GM18867 (cell line): ENCODE results near the gene AGPS.
"Not testable (repeated sequence)": the region's sequence is repeated elsewhere in the genome, so short reads cannot be mapped to it uniquely, and the experiment has no call there.

ENCODE experiments used
- ATAC-seq: cut with Tn5 transposase; IDR thresholded peaks from one replicate; pipeline ENCODE4 v1.9.1; 2021; ENCODE audit warnings: mild to moderate bottlenecking, moderate library complexity; ENCODE audit not compliant: unreplicated experiment

Gene AGPS

DNA sequence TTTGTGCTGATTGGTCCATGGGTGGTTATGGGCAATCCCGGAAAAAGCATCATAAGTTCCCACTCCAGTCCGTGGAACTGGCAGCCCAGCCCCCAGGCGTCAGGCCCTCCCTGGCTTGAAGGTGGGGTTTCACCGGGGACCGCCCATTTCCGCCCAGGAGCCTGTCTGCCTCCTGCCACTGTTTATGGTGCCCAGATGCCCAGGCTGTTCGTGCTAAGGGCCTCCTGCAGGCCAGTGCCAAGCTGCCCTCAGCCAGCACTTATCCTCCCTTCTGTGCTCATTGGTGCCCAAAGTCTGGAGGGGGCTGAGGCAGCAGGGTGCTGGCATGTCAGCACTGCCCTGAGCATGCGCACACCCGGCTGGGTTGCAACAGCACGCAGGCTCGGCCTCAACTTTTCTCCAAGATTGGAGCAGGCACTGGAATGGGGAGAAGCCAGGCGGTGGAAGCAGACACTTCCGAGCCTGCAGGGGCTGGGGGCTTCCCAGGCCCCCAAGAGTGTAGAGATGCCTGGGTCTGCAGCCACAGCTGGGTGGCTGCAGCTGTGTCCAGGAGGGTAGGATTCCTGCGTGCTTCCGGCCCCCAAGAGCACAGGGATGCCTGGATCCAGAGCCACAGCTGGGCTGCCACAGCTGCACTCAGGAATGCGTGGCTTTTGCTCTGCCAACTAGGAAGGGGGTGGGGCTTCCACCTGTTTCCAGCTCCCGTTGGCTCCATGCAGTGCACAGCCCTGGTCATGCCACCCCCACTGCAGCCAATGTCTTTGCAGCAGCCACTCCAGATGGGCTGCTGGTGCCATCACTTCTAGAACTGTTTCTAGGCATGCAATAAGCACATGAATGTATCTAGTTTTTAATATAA lies 74.0 kb downstream of the AGPS start:
- no peak for ATAC-seq

GRCh38 chr2:177467646-177468045 lies 75.1 kb downstream of the AGPS start:
- ATAC-seq: no peak

GRCh38 chr2:177471990-177472389 lies 79.4 kb downstream of the AGPS start:
- no peak for ATAC-seq

DNA sequence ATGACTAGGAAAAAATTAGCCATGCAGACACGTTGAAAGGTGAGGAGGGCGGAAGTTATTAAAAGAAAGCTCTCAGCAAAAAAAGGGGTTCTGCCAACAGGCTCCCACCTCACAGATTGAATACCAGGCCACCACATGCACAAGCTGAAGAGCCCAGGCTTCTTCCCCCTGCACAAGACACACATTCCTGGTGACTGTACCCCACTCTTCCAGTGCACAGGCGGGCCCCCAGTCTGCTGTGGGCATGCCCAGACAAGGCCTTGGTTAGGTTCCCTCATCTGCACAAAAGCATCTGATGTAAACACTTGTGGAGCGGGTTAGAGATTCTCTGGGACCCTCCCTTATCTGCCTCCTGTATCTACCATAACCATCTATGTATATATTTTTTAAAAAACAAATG lies 81.7 kb downstream of the AGPS start:
- no peak for ATAC-seq

- no peak for ATAC-seq
These were observed 82.4 kb downstream of the AGPS start for GRCh38 chr2:177474998-177475397.

GRCh38 chr2:177476897-177477296 lies 84.3 kb downstream of the AGPS start:
- ATAC-seq: no peak

- ATAC-seq: no peak
These were observed 85.5 kb downstream of the AGPS start for GRCh38 chr2:177478029-177478428.

GRCh38 chr2:177478907-177479306 lies 86.3 kb downstream of the AGPS start:
- no peak for ATAC-seq

- no peak for ATAC-seq
These were observed 89.6 kb downstream of the AGPS start for GRCh38 chr2:177482195-177482594.

DNA sequence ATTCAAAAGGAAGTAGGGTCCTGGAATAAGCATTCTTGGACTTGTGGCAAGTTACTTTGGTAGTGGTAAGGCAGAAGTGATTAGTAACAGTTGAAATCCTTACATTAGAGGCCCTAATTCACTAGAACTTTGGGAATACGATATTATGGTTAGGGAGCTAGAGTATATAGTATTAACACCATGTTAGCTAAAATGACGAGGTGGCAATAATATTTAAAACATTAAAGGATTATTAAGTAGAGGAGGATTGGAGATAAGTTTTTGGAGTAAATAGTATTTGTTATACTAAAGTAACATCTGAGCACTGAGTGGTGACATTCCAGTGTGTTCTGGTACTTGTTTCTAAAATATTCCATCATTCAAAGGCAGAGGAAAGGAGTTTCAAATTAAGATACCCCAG lies 91.0 kb downstream of the AGPS start:
- no peak for ATAC-seq

DNA sequence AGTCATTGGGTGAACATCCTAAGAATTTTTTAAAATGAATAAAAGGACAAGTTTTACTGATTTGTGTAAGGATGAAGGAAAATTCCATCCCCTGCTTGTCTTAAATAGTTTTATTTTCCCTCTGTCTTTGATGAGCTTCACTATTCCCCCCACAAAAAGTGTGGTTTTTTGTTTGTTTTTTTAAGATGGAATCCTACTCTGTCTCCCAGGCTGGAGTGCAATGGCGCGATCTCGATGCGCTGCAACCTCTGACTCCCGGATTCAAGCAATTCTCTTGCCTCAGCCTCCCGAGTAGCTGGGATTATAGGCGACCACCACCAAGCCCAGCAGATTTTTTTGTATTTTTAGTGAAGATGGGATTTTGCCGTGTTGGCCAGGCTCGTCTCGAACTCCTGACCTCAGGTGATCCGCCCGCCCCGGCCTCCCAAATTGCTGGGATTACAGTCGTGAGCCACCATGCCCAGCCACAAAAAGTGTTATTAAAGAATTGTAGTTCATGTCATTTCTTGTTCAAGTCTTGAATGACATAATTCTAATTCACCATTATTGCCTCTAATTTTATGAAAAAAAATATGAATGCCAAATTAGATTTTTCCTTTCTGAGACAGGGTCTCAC lies 91.7 kb downstream of the AGPS start:
- no peak for ATAC-seq

- ATAC-seq: not testable (repeated sequence)
These were observed 93.1 kb downstream of the AGPS start for GRCh38 chr2:177485657-177486056.

- no peak for ATAC-seq
These were observed 97.2 kb downstream of the AGPS start for GRCh38 chr2:177489719-177490301.

DNA sequence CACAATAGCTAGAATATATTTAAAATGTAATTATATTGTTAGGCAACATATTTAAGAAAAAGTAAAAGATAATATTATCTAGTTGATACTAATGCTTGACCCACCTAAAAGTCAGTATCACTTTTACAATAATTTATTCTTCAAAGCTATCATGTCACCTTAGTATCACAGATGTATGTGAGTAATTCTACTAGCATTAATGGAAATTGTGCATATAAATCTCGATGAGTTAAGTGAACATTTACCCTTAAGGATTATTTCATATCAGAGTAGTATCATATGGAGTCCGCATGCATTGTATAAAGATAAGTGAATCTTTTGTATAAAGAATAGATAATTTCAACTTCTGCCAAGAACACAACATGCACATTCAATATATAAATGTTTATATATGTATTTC lies 103.4 kb downstream of the AGPS start:
- ATAC-seq: no peak

DNA sequence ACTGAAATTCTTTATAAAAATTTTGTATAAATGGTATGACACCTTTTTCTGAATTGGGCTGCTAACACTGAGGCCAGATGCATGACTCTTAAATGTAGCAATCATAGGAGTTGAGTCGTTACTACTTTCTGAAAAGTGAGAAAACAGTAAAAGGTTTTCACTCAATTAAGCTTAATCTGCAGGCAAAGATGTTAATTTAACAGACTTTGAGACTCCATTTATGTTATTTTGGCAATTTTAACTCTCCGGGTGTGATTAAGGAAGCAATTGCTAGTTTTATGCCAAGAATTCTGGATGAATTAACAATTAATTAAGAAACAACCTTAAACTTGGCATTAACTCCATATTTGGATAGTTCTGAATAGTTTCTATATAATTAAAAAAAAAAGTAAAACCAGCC lies 104.3 kb downstream of the AGPS start:
- no peak for ATAC-seq

DNA sequence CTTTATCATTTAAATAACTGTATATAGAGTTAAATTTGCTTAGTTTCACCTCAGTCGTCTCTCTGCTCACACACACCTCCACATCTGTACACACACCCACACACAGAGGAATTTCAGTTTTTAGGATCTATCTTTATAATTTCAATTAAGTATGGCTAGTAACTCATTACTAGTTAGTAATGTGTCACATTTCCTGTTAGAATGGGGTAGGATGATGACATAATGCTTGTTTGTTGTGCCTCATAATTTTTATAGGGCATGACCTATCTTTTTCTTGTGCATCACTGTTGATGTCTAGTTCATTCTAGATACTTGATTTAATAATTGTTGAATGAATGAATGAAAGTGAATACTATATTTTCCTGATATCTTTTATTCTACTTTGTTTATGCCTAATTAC lies 108.6 kb downstream of the AGPS start:
- no peak for ATAC-seq

- ATAC-seq: no peak
These were observed 113.9 kb downstream of the AGPS start for GRCh38 chr2:177506505-177506904.

DNA sequence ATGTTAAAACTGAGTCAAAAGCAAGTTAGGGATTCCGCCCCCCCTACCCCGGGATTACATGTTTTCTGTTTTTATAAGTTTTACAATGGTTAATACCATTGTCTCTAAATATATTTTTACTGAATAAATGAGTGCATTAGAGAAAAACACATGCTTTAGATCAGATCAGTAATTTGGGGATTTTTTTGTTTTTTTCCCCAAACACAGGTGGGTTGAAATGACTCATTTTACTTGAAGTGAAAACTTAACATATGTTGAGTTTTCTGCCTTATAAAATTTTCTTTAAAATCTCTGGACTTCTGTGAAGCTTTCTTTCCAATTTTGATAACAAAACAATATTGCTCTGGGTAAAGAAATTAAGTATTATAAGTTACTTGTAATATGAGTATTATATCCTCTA lies 114.4 kb downstream of the AGPS start:
- no peak for ATAC-seq

GRCh38 chr2:177516824-177517544 lies 124.4 kb downstream of the AGPS start:
- no peak for ATAC-seq

DNA sequence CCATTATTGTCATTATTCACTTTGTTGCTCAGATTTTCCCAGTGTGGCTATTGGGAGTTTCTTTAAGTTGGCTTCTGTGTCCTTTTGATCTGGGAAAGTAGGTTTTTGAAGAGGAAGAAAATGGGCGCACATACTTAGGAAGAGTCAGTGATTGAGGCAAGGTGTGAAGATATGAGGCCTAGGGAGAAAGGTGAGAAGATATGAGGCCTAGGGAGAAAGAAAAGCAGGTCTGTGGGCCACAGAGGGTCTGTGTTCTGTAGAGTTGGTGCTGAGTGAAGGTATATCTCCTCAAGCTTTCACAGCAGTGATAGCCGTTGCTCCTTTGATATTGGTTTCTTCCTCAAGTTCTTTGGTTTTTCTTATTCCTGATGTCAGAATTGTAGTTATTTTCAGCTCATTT lies 126.2 kb downstream of the AGPS start:
- no peak for ATAC-seq

- ATAC-seq: no peak
These were observed 127.1 kb downstream of the AGPS start for GRCh38 chr2:177519534-177520115.
